IMR-90 (cell line): ENCODE measurements around the gene GMPPB. TPM values are rescaled to one million over a fixed set of nuclear protein-coding genes. Genes with fewer than 3 reads are reported as not detected.
A peak's percentile ranks its signal among the peaks of the same experiment; 100 is the strongest.
"Not testable (repeated sequence)": the region's sequence is repeated elsewhere in the genome, so short reads cannot be mapped to it uniquely, and the experiment has no call there.

Source experiments
- ATAC-seq: fragments of 200-7000 bp; cut with Tn5 transposase; 2 replicates; pipeline ENCODE4 v1.9.1; 2020; ENCODE audit warnings: low read depth, mild to moderate bottlenecking, moderate library complexity
- BruUV-seq: library from RNA; stranded (reverse); fragments of 400-500 nt; replicated peaks from 2 replicates; lab custom pipeline; 2021; lab: Mats Ljungman, UMichigan
- CTCF ChIA-PET: fragments of 300-600 bp; formaldehyde crosslinking; extraction: SDS; loops from one replicate; lab custom pipeline; 2021; ENCODE audit warnings: antibody characterized with exemption; lab: Yijun Ruan, JAX
- POLR2A ChIA-PET: fragments of 300-600 bp; sonication (Branson Sonifier 250); formaldehyde crosslinking; loops from one replicate; lab custom pipeline; 2022; ENCODE audit warnings: antibody characterized with exemption; ENCODE audit not compliant: unreplicated experiment; lab: Charles Lee
- DNase-seq: peaks from one replicate; pipeline ENCODE4 v3.0.0; 2013
- H2AFZ ChIP-seq: replicated peaks from 2 replicates; pipeline ENCODE3; 2013; ENCODE audit warnings: low read length, mild to moderate bottlenecking; ENCODE audit not compliant: poor library complexity
- H2AK5ac ChIP-seq: 2 replicates; pipeline ENCODE4 v1.6.1; 2013; ENCODE audit warnings: low read depth, low read length, inconsistent platforms
- H2AK9ac ChIP-seq: replicated peaks from 2 replicates; pipeline ENCODE3; 2013; ENCODE audit warnings: mild to moderate bottlenecking, low read depth, low read length, moderate library complexity; ENCODE audit not compliant: poor library complexity
- H2BK120ac ChIP-seq: 2 replicates; pipeline ENCODE4 v1.6.1; 2013; ENCODE audit warnings: low read depth, low read length, inconsistent platforms
- H2BK15ac ChIP-seq: 3 replicates; pipeline ENCODE4 v1.6.1; 2013; ENCODE audit warnings: low read depth, low read length, inconsistent platforms
- H2BK20ac ChIP-seq: 2 replicates; pipeline ENCODE4 v1.6.1; 2013; ENCODE audit warnings: low read depth, mild to moderate bottlenecking, inconsistent platforms, low read length, moderate library complexity
- H2BK5ac ChIP-seq: 2 replicates; pipeline ENCODE4 v1.6.1; 2013; ENCODE audit warnings: mild to moderate bottlenecking, low read depth, low read length, inconsistent platforms; ENCODE audit not compliant: poor library complexity, severe bottlenecking
- H3K14ac ChIP-seq: replicated peaks from 2 replicates; pipeline ENCODE4 v1.6.1; 2013; ENCODE audit warnings: low read depth, low read length, inconsistent platforms
- H3K18ac ChIP-seq: 2 replicates; pipeline ENCODE4 v1.6.1; 2013; ENCODE audit warnings: low read depth, low read length, control low read depth
- H3K23ac ChIP-seq: 2 replicates; pipeline ENCODE4 v1.6.1; 2013; ENCODE audit warnings: low read depth, low read length, inconsistent platforms
- H3K27ac ChIP-seq: 2 replicates; pipeline ENCODE4 v1.5.1; 2013; ENCODE audit warnings: mild to moderate bottlenecking, control low read depth, low read length; ENCODE audit not compliant: insufficient read depth
- H3K27me3 ChIP-seq: 2 replicates; pipeline ENCODE4 v1.6.1; 2013; ENCODE audit warnings: low read length; ENCODE audit not compliant: control insufficient read depth, insufficient read depth
- H3K36me3 ChIP-seq: 2 replicates; pipeline ENCODE4 v1.6.1; 2013; ENCODE audit warnings: low read length, mixed read lengths; ENCODE audit not compliant: control insufficient read depth, insufficient read depth
- H3K4ac ChIP-seq: 2 replicates; pipeline ENCODE4 v1.6.1; 2013; ENCODE audit warnings: low read depth, low read length, inconsistent platforms
- H3K4me1 ChIP-seq: 2 replicates; pipeline ENCODE4 v1.6.1; 2013; ENCODE audit warnings: low read length, mixed read lengths; ENCODE audit not compliant: control insufficient read depth, insufficient read depth
- H3K4me2 ChIP-seq: 2 replicates; pipeline ENCODE4 v1.6.1; 2013; ENCODE audit warnings: low read depth, mild to moderate bottlenecking, control low read depth, low read length, moderate library complexity
- H3K4me3 ChIP-seq: 2 replicates; pipeline ENCODE4 v1.5.1; 2013; ENCODE audit warnings: low read depth, mild to moderate bottlenecking, control low read depth, low read length, moderate library complexity; ENCODE audit not compliant: insufficient read depth
- H3K56ac ChIP-seq: 2 replicates; pipeline ENCODE4 v1.6.1; 2013; ENCODE audit warnings: low read length, inconsistent platforms; ENCODE audit not compliant: insufficient read depth; ENCODE audit errors: extremely low read depth
- H3K79me1 ChIP-seq, 2 experiments: 2 replicates each; pipeline ENCODE4 v1.6.1; 2013; ENCODE audit warnings: low read length in 2 of 2, inconsistent platforms in 1 of 2, low read depth in 1 of 2
- H3K9ac ChIP-seq: 2 replicates; pipeline ENCODE4 v1.6.1; 2013; ENCODE audit warnings: low read depth, low read length, control low read depth
- H3K9me1 ChIP-seq: 2 replicates; pipeline ENCODE4 v1.6.1; 2013; ENCODE audit warnings: low read length, inconsistent platforms; ENCODE audit not compliant: insufficient read depth
- H3K9me3 ChIP-seq: 2 replicates; pipeline ENCODE4 v1.6.1; 2013; ENCODE audit warnings: low read length; ENCODE audit not compliant: control insufficient read depth, insufficient read depth
- H4K20me1 ChIP-seq: 2 replicates; pipeline ENCODE4 v1.6.1; 2013; ENCODE audit warnings: low read length, inconsistent platforms; ENCODE audit not compliant: insufficient read depth
- H4K5ac ChIP-seq: 2 replicates; pipeline ENCODE4 v1.6.1; 2013; ENCODE audit warnings: mild to moderate bottlenecking, low read depth, low read length, control low read depth
- H4K8ac ChIP-seq, 2 experiments: 2 replicates each; pipeline ENCODE4 v1.6.1; 2013; ENCODE audit warnings: low read depth in 2 of 2, low read length in 2 of 2, control low read depth in 1 of 2, inconsistent platforms in 1 of 2
- H4K91ac ChIP-seq: 2 replicates; pipeline ENCODE4 v1.6.1; 2013; ENCODE audit warnings: low read depth, low read length, inconsistent platforms; ENCODE audit not compliant: insufficient read depth
- BHLHE40 ChIP-seq: fragments of 150-350 bp; IDR thresholded peaks from 2 replicates; pipeline ENCODE4 v1.6.1; 2016; ENCODE audit warnings: mild to moderate bottlenecking, low read depth, low read length
- CTCF ChIP-seq: conservative IDR thresholded peaks from 2 replicates; pipeline ENCODE4 v1.5.1; 2012; ENCODE audit warnings: mild to moderate bottlenecking, low read depth, low read length, improper control_type of control experiment
- RAD21 ChIP-seq: IDR thresholded peaks from 2 replicates; pipeline ENCODE4 v1.6.1; 2012; ENCODE audit warnings: low read length, improper control_type of control experiment
- SMC3 ChIP-seq: fragments of 150-350 bp; IDR thresholded peaks from 2 replicates; pipeline ENCODE4 v1.6.1; 2016; ENCODE audit warnings: low read depth, mild to moderate bottlenecking, antibody characterized with exemption, low read length, moderate library complexity
- WGBS, 2 experiments: methylation state at CpG; one replicate each; pipeline versions ENCODE4 v1.1.5 to v1.1.7; 2013; ENCODE audit warnings: missing lambda C conversion rate in 2 of 2; ENCODE audit not compliant: insufficient read length in 1 of 2; ENCODE audit errors: extremely low coverage in 2 of 2; 5-methylcytosine and 5-hydroxymethylcytosine counted together
- dilution Hi-C: fragments of 300-500 bp; cut with HindIII; formaldehyde crosslinking; loops from one replicate; pipeline ENCODE4 v1.14.3; 2018; ENCODE audit warnings: low sequenced_read_pairs; ENCODE audit not compliant: unreplicated experiment
- in situ Hi-C: fragments of 300-500 bp; cut with MboI; formaldehyde crosslinking; loops from 3 replicates; pipeline ENCODE4 v1.14.3; 2019; ENCODE audit warnings: low sequenced_read_pairs, inconsistent platforms, mixed read lengths
- intact Hi-C: fragments of 100-400 bp; cut with micrococcal nuclease; formaldehyde crosslinking; loops from 2 replicates; pipeline ENCODE4 v1.10.0; 2022
- polyA plus RNA-seq, 3 experiments: library from polyadenylated mRNA; depleted of rRNA; stranded (reverse); fragments of >200 nt; gene quantifications; 2 replicates each; pipeline ENCODE4 v1.2.3, GENCODE V29; 2012; ENCODE audit warnings: low replicate concordance in 1 of 3
- total RNA-seq: library from RNA; depleted of rRNA; stranded (reverse); fragments of >200 nt; gene quantifications from 2 replicates; pipeline ENCODE4 v1.2.3, GENCODE V29; 2012

GMPPB gene
- total and polyA plus RNA-seq, 2 of the 4 experiments (the other 2 are of a cell fraction) = 27.9 to 37.3 TPM

- no peak overlapping the region for H4K5ac ChIP-seq
- peak overlapping the region; percentile 3 for H2BK5ac ChIP-seq
- ATAC-seq (peak; percentile 40; the same call in 1 of the 2 replicates), DNase-seq (peak; percentile 18)
- H3K4me3 ChIP-seq = no peak overlapping the region
- no peak overlapping the region for H2BK20ac ChIP-seq
- no peak overlapping the region for H2BK15ac ChIP-seq
- ChIA-PET CTCF (no interaction called here), POLR2A (no interaction called here)
- H3K9me3 ChIP-seq = no peaks in the 10 kb centered on the region
- H3K18ac ChIP-seq = no peak overlapping the region
- H2AK9ac ChIP-seq = no peak overlapping the region
- in situ Hi-C loops = no loop called here
- no peak overlapping the region for H3K14ac ChIP-seq
- H4K8ac ChIP-seq = no peak overlapping the region
- no peak for TF ChIP-seq BHLHE40
- no peak for TF ChIP-seq RAD21
- TF ChIP-seq CTCF = no peak
- no peak for TF ChIP-seq SMC3
- H3K4ac ChIP-seq = no peak overlapping the region
- dilution Hi-C loops = no loop called here
- no peak overlapping the region for H4K91ac ChIP-seq
- peaks cover 46% of the 10 kb centered on the region for H4K20me1 ChIP-seq
- peaks cover 14% of the 10 kb centered on the region for H3K9me1 ChIP-seq
- no peak overlapping the region for H3K23ac ChIP-seq
- H3K27ac ChIP-seq = no peak overlapping the region
- no peak overlapping the region for H2AK5ac ChIP-seq
- H3K4me2 ChIP-seq = no peak overlapping the region
- no peak overlapping the region for H2BK120ac ChIP-seq
- no CpG with 5 or more reads among the region's 4 CpGs for WGBS, 2 experiments
- H3K4me1 ChIP-seq = peaks cover 7% of the 10 kb centered on the region; the same call in 1 of the 2 replicates
- H3K27me3 ChIP-seq = no peaks in the 10 kb centered on the region
- H3K36me3 ChIP-seq = peaks cover 10% of the 10 kb centered on the region; the same call in 1 of the 2 replicates
- BruUV-seq = no TSS peak
- intact Hi-C loops = no loop called here
- H2AFZ ChIP-seq = no peak overlapping the region
- H3K79me1 ChIP-seq = peaks cover 33 to 77% of the 10 kb centered on the region in 2 experiments
- H3K9ac ChIP-seq = no peak overlapping the region
- no peak overlapping the region for H3K56ac ChIP-seq
These were observed 26.3 kb upstream of the GMPPB start for GRCh38 chr3:49750056-49750455.

- dilution Hi-C loops, H2AK9ac ChIP-seq, DNase-seq, CTCF ChIA-PET, H3K27me3 ChIP-seq, H2BK120ac ChIP-seq, H4K8ac ChIP-seq, BruUV-seq, H2AK5ac ChIP-seq, H3K4me3 ChIP-seq, H2BK20ac ChIP-seq, H3K9me3 ChIP-seq, H3K23ac ChIP-seq, H3K36me3 ChIP-seq, H4K5ac ChIP-seq, ATAC-seq, H3K4me1 ChIP-seq, H2BK15ac ChIP-seq, intact Hi-C loops, H2BK5ac ChIP-seq, H3K27ac ChIP-seq, in situ Hi-C loops, H3K4me2 ChIP-seq, H3K4ac ChIP-seq, H4K91ac ChIP-seq, H3K14ac ChIP-seq, H3K56ac ChIP-seq, H3K9ac ChIP-seq, H2AFZ ChIP-seq, POLR2A ChIA-PET, H3K18ac ChIP-seq: not testable (repeated sequence)
- Histone ChIP-seq H3K79me1 (peaks cover 25 to 69% of the 10 kb centered on the region in 2 experiments), H4K20me1 (peaks cover 35% of the 10 kb centered on the region), H3K9me1 (peaks cover 10% of the 10 kb centered on the region)
- no CpG with 5 or more reads among the region's 5 CpGs for WGBS, 2 experiments
These were observed 25.1 kb upstream of the GMPPB start for GRCh38 chr3:49748874-49749273.
